Panc1 (cell line): ENCODE results near the gene OAF. TPM values are rescaled to one million over a fixed set of nuclear protein-coding genes. Genes with fewer than 3 reads are reported as not detected.

ENCODE experiments used
- ATAC-seq: fragments of 200-7000 bp; cut with Tn5 transposase; 2 replicates; pipeline ENCODE4 v1.9.1; 2020; ENCODE audit warnings: mild to moderate bottlenecking, moderate library complexity
- BruUV-seq: library from RNA; stranded (reverse); fragments of 400-500 nt; replicated peaks from 2 replicates; lab custom pipeline; 2021; lab: Mats Ljungman, UMichigan
- CTCF ChIA-PET: fragments of 300-600 bp; sonication (Branson Sonifier 250); formaldehyde crosslinking; loops from one replicate; lab custom pipeline; 2022; ENCODE audit warnings: antibody characterized with exemption; lab: Charles Lee
- POLR2A ChIA-PET: fragments of 300-600 bp; sonication (Branson Sonifier 250); formaldehyde crosslinking; loops from one replicate; lab custom pipeline; 2022; ENCODE audit warnings: antibody characterized with exemption; lab: Charles Lee
- DNase-seq: peaks from one replicate; pipeline ENCODE4 v3.0.0-alpha.2; 2010; ENCODE audit warnings: low read depth, low spot score
- H3K27ac ChIP-seq: 2 replicates; pipeline ENCODE4 v1.5.1; 2011; ENCODE audit warnings: mild to moderate bottlenecking, low read length, inconsistent platforms
- H3K27me3 ChIP-seq: fragments of 200-500 bp; sonication (Bioruptor generic); 2 replicates; pipeline ENCODE4 v1.6.0; 2014; ENCODE audit warnings: low read length, inconsistent platforms; ENCODE audit not compliant: control insufficient read depth, insufficient read depth
- H3K36me3 ChIP-seq: fragments of 200-500 bp; sonication (Bioruptor generic); 2 replicates; pipeline ENCODE4 v1.5.1; 2014; ENCODE audit warnings: inconsistent platforms, mild to moderate bottlenecking, low read length, moderate library complexity; ENCODE audit not compliant: control insufficient read depth, insufficient read depth
- H3K4me1 ChIP-seq: 2 replicates; pipeline ENCODE4 v1.5.1; 2011; ENCODE audit warnings: inconsistent platforms, mild to moderate bottlenecking, low read length, moderate library complexity; ENCODE audit not compliant: control insufficient read depth, insufficient read depth
- H3K4me3 ChIP-seq, 2 experiments: 2 replicates each; pipeline ENCODE4 v1.5.1; 2011 to 2012; ENCODE audit warnings: low read depth in 2 of 2, low read length in 2 of 2, mild to moderate bottlenecking in 2 of 2, inconsistent platforms in 1 of 2, moderate library complexity in 1 of 2
- H3K9me3 ChIP-seq: fragments of 200-500 bp; sonication (Bioruptor generic); 2 replicates; pipeline ENCODE4 v1.5.1; 2014; ENCODE audit warnings: low read depth, mild to moderate bottlenecking, inconsistent platforms, low read length, moderate library complexity; ENCODE audit not compliant: control insufficient read depth, insufficient read depth
- POLR2AphosphoS5 ChIP-seq: IDR thresholded peaks from 2 replicates; pipeline ENCODE4 v1.6.1; 2012; ENCODE audit warnings: mild to moderate bottlenecking, low read depth, low read length, moderate library complexity
- SIN3A ChIP-seq: IDR thresholded peaks from 2 replicates; pipeline ENCODE4 v1.6.1; 2012; ENCODE audit warnings: low read depth, mild to moderate bottlenecking, low read length, moderate library complexity, borderline replicate concordance; ENCODE audit not compliant: insufficient read depth
- TCF7L2 ChIP-seq: IDR thresholded peaks from 2 replicates; pipeline ENCODE4 v1.6.1; 2011; ENCODE audit warnings: mild to moderate bottlenecking, low read depth, low read length, inconsistent platforms
- in situ Hi-C: cut with HindIII; loops from 2 replicates; pipeline ENCODE4 v1.10.0; 2016; ENCODE audit warnings: low sequenced_read_pairs, low pct_unique_long_range_greater_than_20kb
- intact Hi-C: fragments of 100-400 bp; cut with micrococcal nuclease; formaldehyde crosslinking; loops from one replicate; pipeline ENCODE4 v1.10.0; 2022; ENCODE audit not compliant: unreplicated experiment
- total RNA-seq: library from RNA; stranded (reverse); gene quantifications from one replicate; pipeline ENCODE4 v1.2.1, GENCODE V29; 2021; ENCODE audit not compliant: unreplicated experiment
- TF ChIP-seq, protein P1 (sequence below), 2 experiments: IDR thresholded peaks; 2 replicates each; pipeline ENCODE4 v1.6.1; 2011 to 2012; ENCODE audit warnings: low read depth in 2 of 2, control low read depth in 1 of 2, low read length in 1 of 2, mild to moderate bottlenecking in 1 of 2, moderate library complexity in 1 of 2; ENCODE audit not compliant: insufficient read depth in 1 of 2
- TF ChIP-seq, protein P2 (sequence below): fragments of 450-650 bp; IDR thresholded peaks from 2 replicates; pipeline ENCODE4 v1.5.1; 2017; ENCODE audit warnings: mild to moderate bottlenecking

OAF gene
- total RNA-seq, 1 experiment from 2014 or later: 13.7 TPM

DNA sequence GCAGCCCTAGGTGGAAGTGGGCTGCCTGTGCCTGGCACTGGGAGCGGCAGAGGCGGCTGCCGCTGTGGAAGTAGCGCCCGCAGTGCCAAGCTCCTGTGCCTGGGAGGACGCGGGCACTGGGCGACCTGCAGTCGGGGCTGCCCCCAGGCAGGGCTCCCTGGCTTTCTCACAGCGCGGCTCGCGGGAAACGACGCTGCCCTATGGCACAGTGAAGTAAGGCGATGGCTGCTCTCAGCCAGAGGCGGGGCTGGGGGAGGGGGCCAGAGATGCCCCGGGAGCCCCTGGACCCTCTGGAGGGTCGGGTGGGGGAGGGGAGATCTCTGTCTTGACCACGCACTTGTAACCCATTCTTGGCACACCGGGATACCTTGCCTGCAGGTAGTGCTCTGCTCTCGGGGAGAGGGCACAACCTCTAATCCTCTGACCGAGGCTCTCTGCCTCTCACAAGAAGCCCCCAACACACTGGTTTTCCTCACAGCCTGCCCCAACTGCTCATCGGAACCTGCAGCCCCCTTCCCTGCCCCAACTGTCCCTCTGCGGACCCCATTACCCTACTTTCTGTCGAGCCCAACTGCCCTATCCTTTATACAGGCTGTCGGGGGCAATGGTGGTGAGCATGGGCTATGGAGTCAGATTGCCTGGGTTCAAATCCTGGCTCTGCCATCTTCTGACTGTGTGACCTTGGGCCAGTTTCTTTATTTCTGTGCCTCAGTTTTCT is 40.7 kb upstream of the OAF start:
- no peak for DNase-seq
- no peaks in the 10 kb centered on the region for H3K36me3 ChIP-seq
- H3K27me3 ChIP-seq: peaks cover 41% of the 10 kb centered on the region
- intact Hi-C loops: loop anchor here (5.0 kb wide), 1 partner anchor 503 kb away; no protein-coding TSS in a partner anchor
- no peak for ATAC-seq
- BruUV-seq: no TSS peak
- TF ChIP-seq POLR2AphosphoS5 (no peak), TCF7L2 (no peak), SIN3A (no peak)
- TF ChIP-seq, protein P1, sequence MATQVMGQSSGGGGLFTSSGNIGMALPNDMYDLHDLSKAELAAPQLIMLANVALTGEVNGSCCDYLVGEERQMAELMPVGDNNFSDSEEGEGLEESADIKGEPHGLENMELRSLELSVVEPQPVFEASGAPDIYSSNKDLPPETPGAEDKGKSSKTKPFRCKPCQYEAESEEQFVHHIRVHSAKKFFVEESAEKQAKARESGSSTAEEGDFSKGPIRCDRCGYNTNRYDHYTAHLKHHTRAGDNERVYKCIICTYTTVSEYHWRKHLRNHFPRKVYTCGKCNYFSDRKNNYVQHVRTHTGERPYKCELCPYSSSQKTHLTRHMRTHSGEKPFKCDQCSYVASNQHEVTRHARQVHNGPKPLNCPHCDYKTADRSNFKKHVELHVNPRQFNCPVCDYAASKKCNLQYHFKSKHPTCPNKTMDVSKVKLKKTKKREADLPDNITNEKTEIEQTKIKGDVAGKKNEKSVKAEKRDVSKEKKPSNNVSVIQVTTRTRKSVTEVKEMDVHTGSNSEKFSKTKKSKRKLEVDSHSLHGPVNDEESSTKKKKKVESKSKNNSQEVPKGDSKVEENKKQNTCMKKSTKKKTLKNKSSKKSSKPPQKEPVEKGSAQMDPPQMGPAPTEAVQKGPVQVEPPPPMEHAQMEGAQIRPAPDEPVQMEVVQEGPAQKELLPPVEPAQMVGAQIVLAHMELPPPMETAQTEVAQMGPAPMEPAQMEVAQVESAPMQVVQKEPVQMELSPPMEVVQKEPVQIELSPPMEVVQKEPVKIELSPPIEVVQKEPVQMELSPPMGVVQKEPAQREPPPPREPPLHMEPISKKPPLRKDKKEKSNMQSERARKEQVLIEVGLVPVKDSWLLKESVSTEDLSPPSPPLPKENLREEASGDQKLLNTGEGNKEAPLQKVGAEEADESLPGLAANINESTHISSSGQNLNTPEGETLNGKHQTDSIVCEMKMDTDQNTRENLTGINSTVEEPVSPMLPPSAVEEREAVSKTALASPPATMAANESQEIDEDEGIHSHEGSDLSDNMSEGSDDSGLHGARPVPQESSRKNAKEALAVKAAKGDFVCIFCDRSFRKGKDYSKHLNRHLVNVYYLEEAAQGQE (IDR thresholded peaks at IDR 0.05; ENCODE audit: insufficient read depth in 1 of 2, low read depth in 2 of 2, low read length in 1 of 2): no peak
- TF ChIP-seq, protein P2, sequence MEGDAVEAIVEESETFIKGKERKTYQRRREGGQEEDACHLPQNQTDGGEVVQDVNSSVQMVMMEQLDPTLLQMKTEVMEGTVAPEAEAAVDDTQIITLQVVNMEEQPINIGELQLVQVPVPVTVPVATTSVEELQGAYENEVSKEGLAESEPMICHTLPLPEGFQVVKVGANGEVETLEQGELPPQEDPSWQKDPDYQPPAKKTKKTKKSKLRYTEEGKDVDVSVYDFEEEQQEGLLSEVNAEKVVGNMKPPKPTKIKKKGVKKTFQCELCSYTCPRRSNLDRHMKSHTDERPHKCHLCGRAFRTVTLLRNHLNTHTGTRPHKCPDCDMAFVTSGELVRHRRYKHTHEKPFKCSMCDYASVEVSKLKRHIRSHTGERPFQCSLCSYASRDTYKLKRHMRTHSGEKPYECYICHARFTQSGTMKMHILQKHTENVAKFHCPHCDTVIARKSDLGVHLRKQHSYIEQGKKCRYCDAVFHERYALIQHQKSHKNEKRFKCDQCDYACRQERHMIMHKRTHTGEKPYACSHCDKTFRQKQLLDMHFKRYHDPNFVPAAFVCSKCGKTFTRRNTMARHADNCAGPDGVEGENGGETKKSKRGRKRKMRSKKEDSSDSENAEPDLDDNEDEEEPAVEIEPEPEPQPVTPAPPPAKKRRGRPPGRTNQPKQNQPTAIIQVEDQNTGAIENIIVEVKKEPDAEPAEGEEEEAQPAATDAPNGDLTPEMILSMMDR: no peak
- CTCF ChIA-PET: interaction anchor here (1.2 kb wide), 1 partner anchor 133 kb away, joined by 4 read pairs; no protein-coding TSS in a partner anchor
- in situ Hi-C loops: no loop called here
- 0 out of 2 replicates have a peak, but pooled peaks cover 4% of the 10 kb centered on the region for H3K4me1 ChIP-seq
- H3K27ac ChIP-seq: no peak overlapping the region
- H3K4me3 ChIP-seq: no peak overlapping the region
- POLR2A ChIA-PET: no interaction called here
- H3K9me3 ChIP-seq: no peaks in the 10 kb centered on the region

DNA sequence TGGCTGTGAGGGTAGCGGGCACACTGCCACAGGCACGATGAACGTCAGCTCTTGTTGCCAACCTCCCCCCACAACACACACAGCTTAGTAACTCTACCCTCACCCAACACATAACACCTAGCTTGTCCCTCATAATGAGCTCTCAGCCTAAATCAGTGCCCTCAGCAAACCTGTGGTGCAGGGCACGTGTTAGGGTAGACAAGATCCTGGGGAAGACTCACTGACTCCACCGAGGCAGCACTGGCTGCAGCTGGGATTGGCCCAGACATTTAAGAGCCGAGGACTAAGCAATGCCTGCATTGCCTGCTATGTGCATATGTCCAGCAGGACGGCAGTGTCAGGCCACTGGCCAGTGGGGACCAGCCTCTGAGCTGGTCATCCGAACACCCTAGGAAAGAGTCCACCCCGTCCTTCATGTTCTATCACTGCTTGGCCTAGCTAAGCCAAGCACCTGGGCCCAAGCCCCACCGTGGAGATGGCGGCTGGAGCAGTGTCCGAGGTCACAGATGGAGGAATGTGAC is 40.0 kb upstream of the OAF start:
- TF ChIP-seq POLR2AphosphoS5 (no peak), TCF7L2 (no peak), SIN3A (no peak)
- TF ChIP-seq, protein P1 (IDR thresholded peaks at IDR 0.05; ENCODE audit: insufficient read depth in 1 of 2, low read depth in 2 of 2, low read length in 1 of 2): no peak
- TF ChIP-seq, protein P2: no peak
- in situ Hi-C loops: no loop called here
- no peak overlapping the region for H3K27ac ChIP-seq
- BruUV-seq: no TSS peak
- no peak overlapping the region for H3K4me3 ChIP-seq
- DNase-seq: no peak
- ChIA-PET POLR2A (no interaction called here), CTCF (interaction anchor here (1.2 kb wide), 1 partner anchor 132 kb away, joined by 4 read pairs; no protein-coding TSS in a partner anchor)
- 0 out of 2 replicates have a peak, but pooled peaks cover 4% of the 10 kb centered on the region for H3K4me1 ChIP-seq
- H3K9me3 ChIP-seq: no peaks in the 10 kb centered on the region
- no peaks in the 10 kb centered on the region for H3K36me3 ChIP-seq
- intact Hi-C loops: no loop called here
- H3K27me3 ChIP-seq: peaks cover 45% of the 10 kb centered on the region
- no peak for ATAC-seq
